Measurements from ENCODE around the gene ARMC5.

DNA sequence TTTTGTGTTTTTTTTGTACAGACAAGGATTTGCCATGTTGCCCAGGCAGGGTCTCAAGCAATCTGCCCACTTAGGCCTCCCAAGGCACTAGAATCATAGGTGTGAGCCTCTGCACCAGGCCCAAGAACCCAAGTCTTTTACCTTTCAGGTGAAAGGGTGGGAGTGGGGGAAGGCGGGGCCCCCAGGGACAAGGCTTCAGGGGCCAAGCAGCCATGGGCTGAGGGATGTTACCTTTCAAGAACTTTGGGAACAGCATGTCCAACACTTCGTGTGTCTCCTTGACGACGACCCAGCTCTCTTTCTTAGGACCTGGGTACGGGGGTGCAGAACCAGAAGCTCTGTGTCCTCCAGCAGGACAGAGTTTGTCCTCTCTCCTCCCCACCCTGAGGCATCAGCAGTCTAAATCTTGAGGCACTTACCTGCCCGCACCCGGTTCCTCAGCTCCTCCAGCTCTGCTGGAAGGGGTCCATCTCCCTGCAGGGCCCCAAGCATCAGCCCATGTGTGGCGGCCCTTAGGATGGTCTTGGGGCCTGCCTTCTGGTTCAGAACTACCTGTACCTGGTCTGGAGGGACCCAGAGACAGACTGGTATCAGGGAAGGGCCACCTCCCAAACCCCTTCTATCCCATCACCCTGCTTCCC is 32.6 kb downstream of the ARMC5 start:
- no peak for TF ChIP-seq CTCF (IDR thresholded peaks at IDR 0.05)
- no peak for TF ChIP-seq POLR2A (IDR thresholded peaks at IDR 0.05)
- TF ChIP-seq POLR2AphosphoS5 (IDR thresholded peaks at IDR 0.05), result no peak
